Measurements from ENCODE around the gene KLHL11. TPM values are rescaled to one million over a fixed set of nuclear protein-coding genes. Genes with fewer than 3 reads are reported as not detected.

The KLHL11 gene
- total RNA-seq, 1 donor from 2014 or later, result 16.0 TPM

GRCh38 chr17:41906465-41907184, 41.4 kb upstream of the KLHL11 start:
- Mint-ChIP-seq H3K9me3 (ENCODE audit: unreplicated experiment) (no peaks in the 10 kb centered on the region), H3K36me3 (ENCODE audit: unreplicated experiment) (peaks cover 42% of the 10 kb centered on the region), H3K4me3 (ENCODE audit: unreplicated experiment) (no peak overlapping the region), H3K27ac (ENCODE audit: unreplicated experiment) (no peak overlapping the region), H3K27me3 (ENCODE audit: unreplicated experiment) (no peaks in the 10 kb centered on the region), H3K4me1 (ENCODE audit: unreplicated experiment) (peaks cover 8% of the 10 kb centered on the region)
- no peak for DNase-seq (ENCODE audit: extremely low spot score, unreplicated experiment)
- TF ChIP-seq CTCF (IDR thresholded peaks at IDR 0.05), result no peak

GRCh38 chr17:41905172-41905571, 39.9 kb upstream of the KLHL11 start:
- H3K4me1 Mint-ChIP-seq (ENCODE audit: unreplicated experiment), result peaks cover 5% of the 10 kb centered on the region
- DNase-seq (ENCODE audit: extremely low spot score, unreplicated experiment), result no peak
- H3K4me3 Mint-ChIP-seq (ENCODE audit: unreplicated experiment), result no peak overlapping the region
- H3K27me3 Mint-ChIP-seq (ENCODE audit: unreplicated experiment), result no peaks in the 10 kb centered on the region
- H3K9me3 Mint-ChIP-seq (ENCODE audit: unreplicated experiment), result no peaks in the 10 kb centered on the region
- H3K36me3 Mint-ChIP-seq (ENCODE audit: unreplicated experiment), result peaks cover 42% of the 10 kb centered on the region
- TF ChIP-seq CTCF (IDR thresholded peaks at IDR 0.05), result no peak
- H3K27ac Mint-ChIP-seq (ENCODE audit: unreplicated experiment), result no peak overlapping the region

- H3K4me3 Mint-ChIP-seq (ENCODE audit: unreplicated experiment), result no peak overlapping the region
- no peak for DNase-seq (ENCODE audit: extremely low spot score, unreplicated experiment)
- peaks cover 37% of the 10 kb centered on the region for H3K36me3 Mint-ChIP-seq (ENCODE audit: unreplicated experiment)
- H3K27ac Mint-ChIP-seq (ENCODE audit: unreplicated experiment), result no peak overlapping the region
- H3K9me3 Mint-ChIP-seq (ENCODE audit: unreplicated experiment), result no peaks in the 10 kb centered on the region
- H3K27me3 Mint-ChIP-seq (ENCODE audit: unreplicated experiment), result no peaks in the 10 kb centered on the region
- no peak for TF ChIP-seq CTCF (IDR thresholded peaks at IDR 0.05)
- peaks cover 5% of the 10 kb centered on the region for H3K4me1 Mint-ChIP-seq (ENCODE audit: unreplicated experiment)
Measured at GRCh38 chr17:41904242-41904841, 39.1 kb upstream of the KLHL11 start.

- no peak overlapping the region for H3K27ac Mint-ChIP-seq (ENCODE audit: unreplicated experiment)
- peaks cover 50% of the 10 kb centered on the region for H3K36me3 Mint-ChIP-seq (ENCODE audit: unreplicated experiment)
Measured at GRCh38 chr17:41901646-41902045, 36.4 kb upstream of the KLHL11 start.

More at GRCh38 chr17:41901646-41902045, 36.4 kb upstream of the KLHL11 start:
- H3K9me3 Mint-ChIP-seq (ENCODE audit: unreplicated experiment), result no peaks in the 10 kb centered on the region
- H3K27me3 Mint-ChIP-seq (ENCODE audit: unreplicated experiment), result no peaks in the 10 kb centered on the region
- no peak for TF ChIP-seq CTCF (IDR thresholded peaks at IDR 0.05)
- H3K4me3 Mint-ChIP-seq (ENCODE audit: unreplicated experiment), result no peak overlapping the region
- no peak for DNase-seq (ENCODE audit: extremely low spot score, unreplicated experiment)
- no peaks in the 10 kb centered on the region for H3K4me1 Mint-ChIP-seq (ENCODE audit: unreplicated experiment)

All from osteocyte (in vitro differentiated cells).